SU-DHL-6 (cell line): ENCODE data around the gene KRT73.

Source experiments
- H2AFZ ChIP-seq: fragments of 200-600 bp; sonication (generic); 2 replicates; pipeline ENCODE4 v1.6.1; 2014; ENCODE audit warnings: low read depth, mild to moderate bottlenecking, moderate library complexity, mixed read lengths, antibody characterized with exemption, low read length; ENCODE audit not compliant: severe bottlenecking
- H3F3A ChIP-seq: fragments of 200-600 bp; shearing (Covaris generic); 2 replicates; pipeline ENCODE4 v1.6.0; 2016; ENCODE audit warnings: antibody characterized with exemption, mild to moderate bottlenecking; ENCODE audit not compliant: insufficient read depth
- H3K27ac ChIP-seq: fragments of 200-600 bp; sonication (generic); 2 replicates; pipeline ENCODE4 v1.5.1; 2016; ENCODE audit warnings: low read depth, mild to moderate bottlenecking, low read length, moderate library complexity, mixed read lengths
- H3K27me3 ChIP-seq: fragments of 200-600 bp; sonication (generic), shearing (Covaris generic); 2 replicates; pipeline ENCODE4 v1.6.0; 2014; ENCODE audit warnings: mild to moderate bottlenecking, low read length
- H3K36me3 ChIP-seq: fragments of 200-600 bp; sonication (generic); 2 replicates; pipeline ENCODE4 v1.6.1; 2014; ENCODE audit warnings: mild to moderate bottlenecking, low read length, mixed read lengths
- H3K4me2 ChIP-seq: fragments of 300-600, 200-600 bp; shearing (Covaris generic), sonication (generic); 2 replicates; pipeline ENCODE4 v1.6.0; 2014; ENCODE audit warnings: low read length, low read depth, mild to moderate bottlenecking; ENCODE audit not compliant: poor library complexity, severe bottlenecking
- H3K4me3 ChIP-seq: fragments of 200-600 bp; sonication (generic); 2 replicates; pipeline ENCODE4 v1.5.1; 2014; ENCODE audit warnings: antibody characterized with exemption, low read length, mild to moderate bottlenecking, mixed read lengths; ENCODE audit not compliant: insufficient read depth, poor library complexity, severe bottlenecking
- H3K79me2 ChIP-seq: fragments of 200-600 bp; sonication (generic); 2 replicates; pipeline ENCODE4 v1.6.1; 2014; ENCODE audit warnings: mild to moderate bottlenecking, low read length, moderate library complexity; ENCODE audit not compliant: insufficient read depth
- H3K9ac ChIP-seq: fragments of 200-600 bp; sonication (generic); 2 replicates; pipeline ENCODE4 v1.7.0; 2014; ENCODE audit warnings: mild to moderate bottlenecking, low read length
- H3K9me2 ChIP-seq: fragments of 200-600 bp; sonication (generic); replicated peaks from 2 replicates; pipeline ENCODE4 v1.6.1; 2014; ENCODE audit warnings: low read length; ENCODE audit not compliant: insufficient read depth
- H3K9me3 ChIP-seq: fragments of 200-600 bp; sonication (generic); 2 replicates; pipeline ENCODE4 v1.6.1; 2014; ENCODE audit warnings: low read length, mixed read lengths; ENCODE audit not compliant: insufficient read depth
- H4K20me1 ChIP-seq: fragments of 200-600 bp; sonication (generic); 2 replicates; pipeline ENCODE4 v1.6.1; 2014; ENCODE audit warnings: low read depth, mild to moderate bottlenecking, antibody characterized with exemption, low read length, moderate library complexity, mixed read lengths
- EZH2phosphoT487 ChIP-seq: fragments of 200-600 bp; sonication (generic), shearing (Covaris generic); conservative IDR thresholded peaks from 2 replicates; pipeline ENCODE4 v1.6.1; 2018; ENCODE audit warnings: mild to moderate bottlenecking, antibody characterized with exemption, low read length, moderate library complexity, mixed read lengths
- TF ChIP-seq, protein P1 (sequence below): fragments of 200-600 bp; sonication (generic); IDR thresholded peaks from one replicate; pipeline ENCODE4 v1.5.1; 2017; ENCODE audit warnings: antibody characterized with exemption, mild to moderate bottlenecking, low read length, moderate library complexity; ENCODE audit not compliant: insufficient read depth, poor library complexity, severe bottlenecking

The KRT73 gene

DNA sequence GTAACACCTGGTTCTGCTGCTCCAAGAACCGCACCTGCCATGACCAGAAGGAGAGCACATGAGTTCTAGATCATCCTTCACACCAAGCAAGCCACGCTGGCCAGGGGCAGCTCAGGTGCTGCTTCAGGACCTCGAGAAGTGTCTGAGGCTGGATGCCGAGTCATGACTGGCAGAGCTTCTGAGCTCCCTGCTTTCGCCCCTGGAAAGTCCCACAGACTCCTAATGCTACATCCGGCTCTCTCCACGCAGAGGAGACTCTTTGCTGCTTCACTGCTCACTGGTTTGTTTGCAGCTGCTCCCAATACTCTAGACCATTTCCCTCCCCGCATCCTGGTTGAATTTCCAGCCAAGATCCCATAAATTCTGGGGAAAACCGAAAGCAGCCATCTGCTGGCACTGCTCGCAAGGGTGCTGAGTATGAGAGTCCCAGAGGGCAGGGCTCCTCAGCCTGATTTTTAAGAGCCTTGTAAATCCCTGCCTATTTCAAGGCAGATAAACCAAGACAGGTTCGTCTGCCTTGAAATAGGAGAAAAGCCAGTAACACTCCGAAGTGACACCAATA is 32.2 kb upstream of the KRT73 start:
- Histone ChIP-seq H3K4me2 (no peak overlapping the region), H3K4me3 (no peak overlapping the region), H3F3A (no peaks in the 10 kb centered on the region), H3K27ac (no peak overlapping the region), H3K27me3 (no peaks in the 10 kb centered on the region), H3K9ac (no peak overlapping the region), H4K20me1 (no peaks in the 10 kb centered on the region), H2AFZ (no peak overlapping the region), H3K9me3 (no peaks in the 10 kb centered on the region), H3K36me3 (no peaks in the 10 kb centered on the region), H3K9me2 (no peaks in the 10 kb centered on the region), H3K79me2 (no peaks in the 10 kb centered on the region)
- TF ChIP-seq, protein P1, sequence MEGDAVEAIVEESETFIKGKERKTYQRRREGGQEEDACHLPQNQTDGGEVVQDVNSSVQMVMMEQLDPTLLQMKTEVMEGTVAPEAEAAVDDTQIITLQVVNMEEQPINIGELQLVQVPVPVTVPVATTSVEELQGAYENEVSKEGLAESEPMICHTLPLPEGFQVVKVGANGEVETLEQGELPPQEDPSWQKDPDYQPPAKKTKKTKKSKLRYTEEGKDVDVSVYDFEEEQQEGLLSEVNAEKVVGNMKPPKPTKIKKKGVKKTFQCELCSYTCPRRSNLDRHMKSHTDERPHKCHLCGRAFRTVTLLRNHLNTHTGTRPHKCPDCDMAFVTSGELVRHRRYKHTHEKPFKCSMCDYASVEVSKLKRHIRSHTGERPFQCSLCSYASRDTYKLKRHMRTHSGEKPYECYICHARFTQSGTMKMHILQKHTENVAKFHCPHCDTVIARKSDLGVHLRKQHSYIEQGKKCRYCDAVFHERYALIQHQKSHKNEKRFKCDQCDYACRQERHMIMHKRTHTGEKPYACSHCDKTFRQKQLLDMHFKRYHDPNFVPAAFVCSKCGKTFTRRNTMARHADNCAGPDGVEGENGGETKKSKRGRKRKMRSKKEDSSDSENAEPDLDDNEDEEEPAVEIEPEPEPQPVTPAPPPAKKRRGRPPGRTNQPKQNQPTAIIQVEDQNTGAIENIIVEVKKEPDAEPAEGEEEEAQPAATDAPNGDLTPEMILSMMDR: no peak
- TF ChIP-seq EZH2phosphoT487: no peak

DNA sequence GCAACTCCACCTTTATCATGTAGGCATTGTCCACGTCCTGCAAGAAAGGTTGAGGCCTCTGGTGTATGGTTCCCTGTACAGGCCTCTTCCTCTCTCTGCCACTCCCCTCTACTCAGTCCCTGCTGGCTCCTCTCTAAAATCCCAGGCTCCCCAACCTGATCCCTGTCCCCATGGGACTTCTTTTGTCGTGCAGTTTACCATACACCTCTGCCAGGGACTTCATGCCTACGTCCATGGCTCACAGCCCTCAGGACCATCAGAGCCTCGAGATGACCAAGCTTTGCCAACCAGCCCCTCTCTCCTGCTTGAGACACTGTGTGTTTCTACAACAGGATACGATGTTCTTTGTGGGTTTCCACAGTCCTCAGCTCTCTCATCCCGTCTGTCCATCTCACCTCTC is 30.7 kb upstream of the KRT73 start:
- Histone ChIP-seq H3K9me3 (no peaks in the 10 kb centered on the region), H3K27me3 (no peaks in the 10 kb centered on the region), H3K27ac (no peak overlapping the region), H3K4me2 (no peak overlapping the region), H3F3A (no peaks in the 10 kb centered on the region), H3K79me2 (no peaks in the 10 kb centered on the region), H3K9me2 (no peaks in the 10 kb centered on the region), H3K4me3 (no peak overlapping the region), H4K20me1 (no peaks in the 10 kb centered on the region), H3K36me3 (no peaks in the 10 kb centered on the region), H2AFZ (no peak overlapping the region), H3K9ac (no peak overlapping the region)
- TF ChIP-seq EZH2phosphoT487: no peak
- TF ChIP-seq, protein P1: no peak

DNA sequence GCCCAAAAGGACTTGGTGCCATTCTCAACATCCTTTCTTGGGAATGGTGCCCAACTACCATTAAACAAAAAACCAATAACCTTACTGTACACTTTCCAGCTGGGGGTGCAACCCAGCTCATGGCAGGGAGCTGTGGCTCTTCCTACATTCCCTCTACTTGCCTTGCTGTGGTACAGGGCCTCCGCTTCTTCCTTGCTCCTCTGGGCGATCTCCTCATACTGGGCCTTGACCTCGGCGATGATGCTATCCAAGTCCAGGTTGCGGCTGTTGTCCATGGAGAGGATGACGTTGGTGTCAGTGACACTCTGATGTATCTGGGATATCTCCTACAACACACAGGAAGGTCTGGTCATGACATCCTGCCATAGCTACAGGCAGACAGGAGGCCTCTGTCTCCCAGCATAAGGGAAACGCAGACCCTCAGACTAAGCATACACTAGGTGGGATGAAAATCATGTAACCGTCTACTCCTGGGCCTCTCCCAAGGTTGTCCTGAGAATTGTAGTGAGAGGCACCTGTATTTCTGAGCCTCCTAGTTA is 29.7 kb upstream of the KRT73 start:
- no peaks in the 10 kb centered on the region for H3F3A ChIP-seq
- H3K27me3 ChIP-seq: no peaks in the 10 kb centered on the region
- no peaks in the 10 kb centered on the region for H3K79me2 ChIP-seq
- no peak overlapping the region for H3K9ac ChIP-seq
- TF ChIP-seq, protein P1: no peak
- TF ChIP-seq EZH2phosphoT487: no peak
- no peaks in the 10 kb centered on the region for H3K36me3 ChIP-seq
- H3K4me3 ChIP-seq: no peak overlapping the region
- no peaks in the 10 kb centered on the region for H3K9me3 ChIP-seq
- no peaks in the 10 kb centered on the region for H3K9me2 ChIP-seq
- H3K27ac ChIP-seq: no peak overlapping the region
- H2AFZ ChIP-seq: no peak overlapping the region
- H3K4me2 ChIP-seq: no peak overlapping the region
- no peaks in the 10 kb centered on the region for H4K20me1 ChIP-seq
